Peyer's patch (tissue), 4 donors: ENCODE measurements around the gene SMARCA2.

Experiments
- POLR2A ChIP-seq, 2 donors: fragments of 450-650 bp; IDR thresholded peaks; one replicate each; pipeline ENCODE4 v1.5.1; 2017; ENCODE audit warnings: antibody characterized with exemption in 2 of 2, mild to moderate bottlenecking in 2 of 2, moderate library complexity in 2 of 2
- TF ChIP-seq, protein P1 (sequence below), 6 experiments: fragments of 450-650 bp in 4 of 6; fragments of 200-600 bp in 2 of 6; sonication (generic) in 1 of 6; IDR thresholded peaks; one replicate each; pipeline ENCODE4 v1.5.1; 2017 to 2019; ENCODE audit warnings: antibody characterized with exemption in 6 of 6, mild to moderate bottlenecking in 3 of 6, moderate library complexity in 1 of 6

DNA sequence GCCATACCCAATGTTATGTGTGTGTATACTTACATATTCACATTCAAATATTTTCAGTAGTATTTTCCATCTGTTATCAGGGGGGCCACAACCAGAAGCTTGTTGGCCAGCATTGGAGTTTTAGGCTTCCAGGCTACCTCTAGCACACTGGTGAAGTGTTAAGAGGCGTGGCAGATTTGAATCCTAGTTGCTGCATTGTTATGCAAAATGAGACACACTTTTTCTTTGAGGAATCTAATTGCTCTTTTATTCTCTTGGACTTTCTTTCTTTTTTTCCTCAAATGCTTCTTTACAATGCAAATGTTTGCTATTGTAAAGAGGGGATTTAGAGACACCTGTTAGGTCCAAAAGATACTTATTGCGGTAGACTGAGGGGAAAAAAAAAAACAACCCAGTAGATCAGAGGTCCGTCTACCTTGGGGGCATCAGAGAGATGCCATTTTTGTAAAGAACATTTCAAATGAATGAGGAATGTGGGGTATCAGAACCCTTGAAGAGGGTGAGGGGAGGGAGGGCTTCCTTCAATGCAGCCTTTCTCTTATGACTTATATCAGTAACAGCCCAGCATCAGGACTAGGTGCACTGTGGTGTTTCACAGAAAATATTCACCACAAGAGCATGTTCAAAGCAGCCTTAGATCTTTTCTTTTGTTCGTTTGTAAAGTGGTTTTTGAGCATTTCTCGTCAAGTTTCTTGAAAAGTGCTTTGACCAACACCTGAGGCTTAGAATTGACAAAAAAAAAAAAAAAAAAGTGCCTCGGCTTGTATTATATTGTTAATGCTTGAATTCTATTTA, 3.8 kb downstream of the SMARCA2 start:
- TF ChIP-seq, protein P1, sequence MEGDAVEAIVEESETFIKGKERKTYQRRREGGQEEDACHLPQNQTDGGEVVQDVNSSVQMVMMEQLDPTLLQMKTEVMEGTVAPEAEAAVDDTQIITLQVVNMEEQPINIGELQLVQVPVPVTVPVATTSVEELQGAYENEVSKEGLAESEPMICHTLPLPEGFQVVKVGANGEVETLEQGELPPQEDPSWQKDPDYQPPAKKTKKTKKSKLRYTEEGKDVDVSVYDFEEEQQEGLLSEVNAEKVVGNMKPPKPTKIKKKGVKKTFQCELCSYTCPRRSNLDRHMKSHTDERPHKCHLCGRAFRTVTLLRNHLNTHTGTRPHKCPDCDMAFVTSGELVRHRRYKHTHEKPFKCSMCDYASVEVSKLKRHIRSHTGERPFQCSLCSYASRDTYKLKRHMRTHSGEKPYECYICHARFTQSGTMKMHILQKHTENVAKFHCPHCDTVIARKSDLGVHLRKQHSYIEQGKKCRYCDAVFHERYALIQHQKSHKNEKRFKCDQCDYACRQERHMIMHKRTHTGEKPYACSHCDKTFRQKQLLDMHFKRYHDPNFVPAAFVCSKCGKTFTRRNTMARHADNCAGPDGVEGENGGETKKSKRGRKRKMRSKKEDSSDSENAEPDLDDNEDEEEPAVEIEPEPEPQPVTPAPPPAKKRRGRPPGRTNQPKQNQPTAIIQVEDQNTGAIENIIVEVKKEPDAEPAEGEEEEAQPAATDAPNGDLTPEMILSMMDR (IDR thresholded peaks at IDR 0.05) = no peak
- no peak for TF ChIP-seq POLR2A (IDR thresholded peaks at IDR 0.05)
